ENCODE measurements around the gene SVIL.

The SVIL gene

DNA sequence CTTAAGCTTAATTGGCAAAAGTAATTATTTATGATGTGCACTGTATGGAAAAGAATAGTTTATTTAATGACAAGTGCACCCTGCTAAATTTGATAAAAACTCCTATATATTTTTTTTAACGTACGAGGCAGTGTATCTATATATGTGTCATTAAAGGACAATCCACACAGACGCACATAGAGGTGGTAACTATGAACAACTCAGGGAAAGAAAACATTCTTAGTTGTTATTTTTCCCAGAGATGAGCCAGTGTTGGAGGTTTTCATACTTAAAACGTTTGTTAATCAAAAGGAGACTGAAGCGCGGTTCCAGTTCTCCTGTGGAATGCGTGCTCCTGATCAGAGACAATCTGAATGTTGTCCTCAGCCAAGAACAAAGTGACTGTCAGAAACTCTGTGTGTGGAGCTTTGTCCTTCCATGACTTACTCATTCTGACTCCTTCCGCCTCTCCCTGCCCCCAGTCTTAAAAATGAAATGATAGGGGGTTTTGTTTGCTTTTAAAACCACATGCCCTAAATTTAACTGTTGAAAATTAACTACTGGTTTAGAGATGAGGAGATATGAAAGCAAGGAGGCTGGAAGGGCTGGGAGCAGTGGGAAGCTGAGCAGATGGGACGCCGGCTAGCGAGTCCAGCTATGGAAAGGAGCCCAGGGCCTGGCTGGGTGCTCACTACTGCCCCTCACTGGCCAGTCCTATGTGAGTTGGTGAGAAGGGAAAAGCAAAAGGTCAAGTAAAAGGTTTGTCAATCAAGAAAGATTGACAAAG is 99.6 kb downstream of the SVIL start:
- no peak for FAIRE-seq
- DNase-seq (ENCODE audit: insufficient read length, low spot score), result no peak
- peak; percentile 21 for TF ChIP-seq CTCF (IDR thresholded peaks at IDR 0.05; ENCODE audit: insufficient read depth, missing control alignments)

GRCh38 chr10:29534590-29534989 is 100.2 kb downstream of the SVIL start:
- no peak for TF ChIP-seq CTCF (IDR thresholded peaks at IDR 0.05; ENCODE audit: insufficient read depth, missing control alignments)
- FAIRE-seq (no peak), DNase-seq (ENCODE audit: insufficient read length, low spot score) (no peak)

- DNase-seq (ENCODE audit: insufficient read length, low spot score) (no peak), FAIRE-seq (no peak)
- TF ChIP-seq CTCF (IDR thresholded peaks at IDR 0.05; ENCODE audit: insufficient read depth, missing control alignments), result no peak
Measured at GRCh38 chr10:29533696-29534285, 101.0 kb downstream of the SVIL start.

GRCh38 chr10:29533046-29533445 is 101.7 kb downstream of the SVIL start:
- FAIRE-seq (no peak), DNase-seq (ENCODE audit: insufficient read length, low spot score) (no peak)
- TF ChIP-seq CTCF (IDR thresholded peaks at IDR 0.05; ENCODE audit: insufficient read depth, missing control alignments), result no peak

DNA sequence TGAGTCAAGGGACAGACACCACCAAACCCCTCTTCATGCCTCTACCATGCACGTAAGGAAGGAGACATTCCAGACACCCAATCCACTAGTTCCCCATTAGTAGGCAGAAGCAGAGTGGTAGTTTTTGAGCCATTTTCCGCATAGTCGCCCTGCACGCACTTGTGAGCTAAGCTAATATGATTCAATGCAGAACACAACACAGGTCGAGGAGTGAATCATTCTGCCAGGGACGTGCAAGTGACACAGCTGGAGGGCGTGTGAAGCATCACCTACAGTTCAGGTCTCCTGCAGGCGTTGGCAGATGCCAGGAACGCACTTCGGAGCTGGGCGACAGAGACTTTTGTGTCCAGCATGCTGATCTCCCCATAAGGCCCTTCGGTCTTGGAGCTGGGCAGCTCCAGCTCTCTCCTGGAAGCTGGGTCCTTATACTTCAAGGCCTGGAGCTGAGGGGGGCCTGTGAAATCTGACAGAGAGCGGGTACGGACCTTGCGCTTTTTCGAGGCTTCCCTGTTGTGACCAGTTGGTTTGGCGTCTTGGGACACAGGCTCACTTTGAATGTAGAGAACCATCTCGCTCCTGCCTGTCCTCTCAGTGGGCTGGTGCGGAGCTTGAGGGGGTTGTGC is 102.4 kb downstream of the SVIL start:
- no peak for DNase-seq (ENCODE audit: insufficient read length, low spot score)
- no peak for TF ChIP-seq CTCF (IDR thresholded peaks at IDR 0.05; ENCODE audit: insufficient read depth, missing control alignments)
- FAIRE-seq, result no peak

- no peak for TF ChIP-seq CTCF (IDR thresholded peaks at IDR 0.05; ENCODE audit: insufficient read depth, missing control alignments)
- DNase-seq (ENCODE audit: insufficient read length, low spot score) (no peak), FAIRE-seq (no peak)
Measured at GRCh38 chr10:29530112-29530976, 104.4 kb downstream of the SVIL start.

All from D721Med (cell line).